Measurements from ENCODE around the gene MGMT. TPM values are rescaled to one million over a fixed set of nuclear protein-coding genes. Genes with fewer than 3 reads are reported as not detected.

Gene MGMT
- total RNA-seq, 2 donors from 2014 or later = 18.3 to 25.5 TPM

DNA sequence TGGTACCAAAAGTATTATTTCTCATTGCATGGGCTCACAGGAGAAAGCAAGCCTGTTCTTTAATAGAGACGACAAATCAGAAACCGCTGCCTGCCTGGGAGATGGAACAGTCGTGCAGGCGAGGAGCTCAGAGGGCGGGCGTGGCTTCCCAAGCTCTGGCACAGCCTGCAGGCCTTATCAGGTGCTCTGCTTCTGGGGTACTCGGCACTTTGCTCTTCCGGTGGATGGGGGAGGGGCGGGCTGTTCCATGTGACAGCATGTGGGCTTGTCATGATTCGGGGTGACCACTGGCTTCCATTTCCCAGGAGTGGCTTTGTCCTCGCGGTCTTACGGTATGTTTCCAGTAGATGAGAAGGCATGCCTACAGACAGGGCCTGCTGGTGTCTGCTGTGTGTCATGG is 228.6 kb downstream of the MGMT start:
- Histone ChIP-seq H3K4me3 (no peak overlapping the region), H3K9me3 (no peaks in the 10 kb centered on the region), H3K36me3 (no peaks in the 10 kb centered on the region), H3K27me3 (replicated peaks; ENCODE audit: insufficient read depth) (no peaks in the 10 kb centered on the region), H3K27ac (no peak overlapping the region), H3K4me1 (ENCODE audit: control insufficient read depth in 1 of 2, low read depth in 2 of 2) (peaks cover 12 to 39% of the 10 kb centered on the region in 2 donors)
- DNase-seq (ENCODE audit: low spot score) = no peak
- TF ChIP-seq, protein P1, sequence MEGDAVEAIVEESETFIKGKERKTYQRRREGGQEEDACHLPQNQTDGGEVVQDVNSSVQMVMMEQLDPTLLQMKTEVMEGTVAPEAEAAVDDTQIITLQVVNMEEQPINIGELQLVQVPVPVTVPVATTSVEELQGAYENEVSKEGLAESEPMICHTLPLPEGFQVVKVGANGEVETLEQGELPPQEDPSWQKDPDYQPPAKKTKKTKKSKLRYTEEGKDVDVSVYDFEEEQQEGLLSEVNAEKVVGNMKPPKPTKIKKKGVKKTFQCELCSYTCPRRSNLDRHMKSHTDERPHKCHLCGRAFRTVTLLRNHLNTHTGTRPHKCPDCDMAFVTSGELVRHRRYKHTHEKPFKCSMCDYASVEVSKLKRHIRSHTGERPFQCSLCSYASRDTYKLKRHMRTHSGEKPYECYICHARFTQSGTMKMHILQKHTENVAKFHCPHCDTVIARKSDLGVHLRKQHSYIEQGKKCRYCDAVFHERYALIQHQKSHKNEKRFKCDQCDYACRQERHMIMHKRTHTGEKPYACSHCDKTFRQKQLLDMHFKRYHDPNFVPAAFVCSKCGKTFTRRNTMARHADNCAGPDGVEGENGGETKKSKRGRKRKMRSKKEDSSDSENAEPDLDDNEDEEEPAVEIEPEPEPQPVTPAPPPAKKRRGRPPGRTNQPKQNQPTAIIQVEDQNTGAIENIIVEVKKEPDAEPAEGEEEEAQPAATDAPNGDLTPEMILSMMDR (IDR thresholded peaks at IDR 0.05) = no peak
- no peak for ATAC-seq (ENCODE audit: insufficient number of reproducible peaks, low FRiP score, low read depth)

DNA sequence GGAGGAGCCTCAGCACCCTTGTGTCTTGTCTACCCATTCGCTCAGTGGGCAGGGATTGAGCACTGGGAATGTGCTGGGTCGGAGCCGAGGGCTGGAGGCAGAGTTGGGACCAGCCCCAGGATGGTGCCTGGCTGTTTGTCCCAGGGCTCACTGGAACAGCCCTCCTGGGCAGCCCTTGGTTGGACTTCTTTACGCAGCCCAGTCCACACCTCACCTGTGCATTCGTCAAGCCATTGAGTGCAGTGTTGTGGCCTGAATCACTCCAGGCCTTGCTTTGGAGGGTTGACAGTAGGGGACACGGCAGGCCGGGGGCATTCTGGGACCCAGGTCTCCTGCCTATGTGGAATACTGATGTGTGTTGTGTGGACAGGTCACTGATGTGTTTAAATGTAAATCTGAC is 229.6 kb downstream of the MGMT start:
- Histone ChIP-seq H3K4me3 (no peak overlapping the region), H3K27me3 (replicated peaks; ENCODE audit: insufficient read depth) (no peaks in the 10 kb centered on the region), H3K36me3 (no peaks in the 10 kb centered on the region), H3K27ac (no peak overlapping the region), H3K4me1 (ENCODE audit: control insufficient read depth in 1 of 2, low read depth in 2 of 2) (peaks cover 7 to 37% of the 10 kb centered on the region in 2 donors), H3K9me3 (no peaks in the 10 kb centered on the region)
- no peak for ATAC-seq (ENCODE audit: insufficient number of reproducible peaks, low FRiP score, low read depth)
- no peak for DNase-seq (ENCODE audit: low spot score)
- TF ChIP-seq, protein P1 (IDR thresholded peaks at IDR 0.05) = no peak

DNA sequence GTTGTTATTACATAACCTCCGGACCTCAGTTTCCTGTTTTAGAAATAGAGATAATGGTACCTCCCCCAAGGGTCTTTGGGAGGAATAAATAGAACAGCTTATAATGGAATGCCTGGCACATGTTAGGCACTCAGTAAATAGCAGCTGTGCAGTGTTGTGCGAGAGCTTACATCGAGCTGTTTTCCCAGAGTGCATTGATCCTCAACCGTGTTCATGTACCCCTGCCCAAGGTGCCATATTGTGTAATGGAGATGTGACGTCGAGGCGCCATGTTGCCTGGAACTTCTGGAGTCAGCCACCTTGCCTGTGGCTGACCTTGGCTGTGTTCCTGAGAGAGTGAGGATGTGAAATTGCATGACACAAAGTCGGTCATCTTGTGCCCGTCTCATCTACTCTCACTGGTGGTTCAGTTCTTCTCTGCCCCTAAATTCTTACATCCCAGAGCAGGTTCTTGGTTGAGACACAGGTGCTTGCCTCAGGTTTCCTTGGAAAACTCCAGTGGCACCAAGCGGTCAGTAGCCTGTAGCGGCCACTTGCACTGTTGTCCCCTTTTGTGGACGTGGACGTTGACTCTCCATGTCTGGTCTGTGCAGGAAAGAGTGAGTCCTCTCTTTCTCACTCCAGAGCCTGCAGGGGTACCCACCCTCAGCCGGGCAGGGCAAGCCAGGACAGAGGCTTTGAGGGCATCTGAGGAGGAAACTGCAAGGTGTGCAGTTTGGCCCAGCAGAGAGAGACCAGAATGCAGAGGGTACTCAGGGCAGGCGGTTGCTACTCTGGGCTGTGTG is 230.6 kb downstream of the MGMT start:
- Histone ChIP-seq H3K4me1 (ENCODE audit: control insufficient read depth in 1 of 2, low read depth in 2 of 2) (peaks cover 7 to 34% of the 10 kb centered on the region in 2 donors), H3K36me3 (no peaks in the 10 kb centered on the region), H3K27ac (no peak overlapping the region), H3K27me3 (replicated peaks; ENCODE audit: insufficient read depth) (no peaks in the 10 kb centered on the region), H3K9me3 (no peaks in the 10 kb centered on the region), H3K4me3 (no peak overlapping the region)
- ATAC-seq (ENCODE audit: insufficient number of reproducible peaks, low FRiP score, low read depth) (no peak), DNase-seq (ENCODE audit: low spot score) (no peak)
- TF ChIP-seq, protein P1 (IDR thresholded peaks at IDR 0.05) = no peak

DNA sequence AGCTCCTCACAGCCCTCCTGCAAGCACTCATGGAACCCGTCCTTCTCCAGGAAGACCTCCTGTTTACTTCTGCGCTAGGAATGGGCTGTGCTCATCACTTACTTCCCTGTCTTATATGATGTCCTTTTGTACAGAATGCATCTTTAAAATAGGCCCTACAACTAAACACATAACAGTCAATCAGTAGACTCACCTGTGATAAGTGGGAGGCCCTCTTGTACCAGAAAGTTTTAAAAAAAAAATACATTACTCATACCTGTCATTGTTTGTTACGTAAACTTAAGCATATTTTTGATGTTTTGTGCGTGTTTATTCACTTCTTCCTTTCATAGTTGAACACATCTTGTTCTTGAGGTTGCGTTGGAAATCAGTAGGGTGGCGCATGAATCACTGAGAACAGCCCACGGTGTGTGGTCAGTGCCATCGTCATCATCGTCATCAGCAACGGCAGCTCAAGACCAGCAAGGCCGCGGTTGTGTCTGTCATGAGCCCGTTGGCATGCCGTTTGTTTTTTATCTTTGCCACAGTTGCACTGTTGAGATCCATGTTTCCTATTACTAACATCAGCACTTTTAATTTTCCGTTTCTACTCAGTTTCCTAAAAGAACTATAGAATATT is 232.8 kb downstream of the MGMT start:
- H3K9me3 ChIP-seq = no peaks in the 10 kb centered on the region
- H3K27ac ChIP-seq = no peak overlapping the region
- TF ChIP-seq, protein P1 (IDR thresholded peaks at IDR 0.05) = no peak
- peaks cover 0 to 20% of the 10 kb centered on the region in 2 donors for H3K4me1 ChIP-seq (ENCODE audit: control insufficient read depth in 1 of 2, low read depth in 2 of 2)
- H3K36me3 ChIP-seq = no peaks in the 10 kb centered on the region
- ATAC-seq (ENCODE audit: insufficient number of reproducible peaks, low FRiP score, low read depth) (no peak), DNase-seq (ENCODE audit: low spot score) (no peak)
- no peaks in the 10 kb centered on the region for H3K27me3 ChIP-seq (replicated peaks; ENCODE audit: insufficient read depth)
- H3K4me3 ChIP-seq = no peak overlapping the region

DNA sequence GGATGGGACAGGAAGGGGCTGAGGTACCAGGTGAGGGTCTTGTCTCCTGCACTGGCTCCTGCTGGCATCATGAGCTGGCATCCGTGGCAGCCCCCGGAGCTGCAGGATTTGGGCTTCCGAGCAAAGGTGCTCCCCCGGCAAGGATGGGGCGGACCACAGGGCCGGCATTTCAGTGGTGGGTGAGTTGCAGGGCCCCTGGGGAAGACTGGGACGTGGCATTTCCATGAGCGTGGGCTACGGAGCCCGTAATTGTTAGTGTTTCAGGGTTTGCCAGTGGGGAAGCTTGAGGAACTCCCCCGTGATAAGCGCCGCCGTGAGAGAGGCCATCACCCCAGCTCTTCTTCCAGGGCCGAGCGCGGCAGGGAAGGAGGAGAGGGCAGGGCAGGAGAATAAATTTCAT is 235.6 kb downstream of the MGMT start:
- Histone ChIP-seq H3K36me3 (no peaks in the 10 kb centered on the region), H3K27me3 (replicated peaks; ENCODE audit: insufficient read depth) (no peaks in the 10 kb centered on the region), H3K27ac (no peak overlapping the region), H3K9me3 (no peaks in the 10 kb centered on the region), H3K4me1 (ENCODE audit: control insufficient read depth in 1 of 2, low read depth in 2 of 2) (peaks cover 0 to 13% of the 10 kb centered on the region in 2 donors), H3K4me3 (no peak overlapping the region)
- ATAC-seq (ENCODE audit: insufficient number of reproducible peaks, low FRiP score, low read depth) = no peak
- no peak for DNase-seq (ENCODE audit: low spot score)
- TF ChIP-seq, protein P1 (IDR thresholded peaks at IDR 0.05) = no peak
